GM21529 (cell line): ENCODE results near the gene RABEPK.
"Not testable (repeated sequence)": the region's sequence is repeated elsewhere in the genome, so short reads cannot be mapped to it uniquely, and the experiment has no call there.

Experiments used
- ATAC-seq: cut with Tn5 transposase; IDR thresholded peaks from one replicate; pipeline ENCODE4 v1.9.1; 2021; ENCODE audit not compliant: unreplicated experiment

RABEPK gene, protein sequence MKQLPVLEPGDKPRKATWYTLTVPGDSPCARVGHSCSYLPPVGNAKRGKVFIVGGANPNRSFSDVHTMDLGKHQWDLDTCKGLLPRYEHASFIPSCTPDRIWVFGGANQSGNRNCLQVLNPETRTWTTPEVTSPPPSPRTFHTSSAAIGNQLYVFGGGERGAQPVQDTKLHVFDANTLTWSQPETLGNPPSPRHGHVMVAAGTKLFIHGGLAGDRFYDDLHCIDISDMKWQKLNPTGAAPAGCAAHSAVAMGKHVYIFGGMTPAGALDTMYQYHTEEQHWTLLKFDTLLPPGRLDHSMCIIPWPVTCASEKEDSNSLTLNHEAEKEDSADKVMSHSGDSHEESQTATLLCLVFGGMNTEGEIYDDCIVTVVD

DNA sequence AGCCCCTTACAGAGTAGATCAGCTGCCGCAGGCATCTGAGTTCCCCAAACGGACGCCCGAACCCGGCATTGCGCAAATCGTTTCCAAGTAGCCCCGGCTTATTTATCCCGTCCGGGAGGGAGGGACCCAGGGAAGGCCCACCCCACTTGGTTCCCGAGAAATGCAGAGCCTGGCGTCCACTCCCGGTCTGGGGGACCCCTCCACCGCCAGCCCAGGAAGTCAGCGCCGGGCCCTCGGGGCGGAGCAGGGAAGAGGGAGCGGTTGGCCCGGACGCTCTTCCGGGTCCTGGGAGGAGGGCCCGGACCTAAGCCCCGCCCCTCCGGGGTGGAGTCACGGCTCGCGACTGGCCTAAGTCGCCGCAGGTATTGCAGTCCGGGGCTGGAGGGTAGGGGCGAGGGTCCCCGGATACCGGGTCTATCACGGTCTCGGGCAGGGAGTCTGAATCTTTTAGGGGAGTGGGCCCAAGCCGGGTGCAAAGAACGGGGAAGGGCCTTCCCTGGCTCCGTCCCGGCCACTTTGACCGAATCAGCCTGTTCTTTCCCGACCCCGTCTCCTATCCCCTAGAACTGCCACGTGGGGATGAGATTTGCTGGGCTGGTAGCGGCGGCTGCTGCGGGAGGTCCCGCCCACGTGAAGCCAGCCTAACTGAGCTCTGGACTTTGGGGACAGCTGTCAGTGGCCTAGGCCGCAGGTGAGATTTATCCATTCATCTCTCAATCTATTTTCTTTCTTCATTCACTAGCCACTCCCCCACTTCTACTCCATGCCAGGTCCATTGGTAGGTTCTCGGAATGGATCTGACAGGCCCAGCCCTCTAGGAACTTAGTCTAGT lies at the start of gene RABEPK:
TSS of gene RABEPK (plus strand) at position 327 of the 832 bp plus-strand sequence. CDS start 2,472 bp downstream, outside the sequence.
- ATAC-seq, result peak; percentile 96

DNA sequence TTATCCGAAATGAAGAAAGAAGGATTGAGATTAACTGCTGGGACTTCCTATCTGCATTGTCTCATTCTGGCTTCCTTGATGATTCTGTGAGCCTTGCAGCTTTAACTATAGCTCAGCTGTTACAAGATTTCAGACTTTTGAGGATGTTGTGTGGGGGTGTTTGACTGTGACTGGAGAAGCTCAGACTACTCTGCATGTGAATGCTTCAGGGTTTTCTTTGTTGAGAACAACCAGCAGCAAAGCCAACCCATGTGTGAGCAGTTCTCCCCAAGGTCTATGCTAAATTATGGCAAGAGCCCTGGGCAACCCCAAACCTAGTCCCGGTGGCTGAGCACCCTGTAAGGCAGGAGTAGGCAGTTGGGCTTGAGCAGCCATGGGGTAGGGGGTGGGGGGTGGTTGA lies 48.6 kb upstream of the RABEPK start:
- no peak for ATAC-seq

DNA sequence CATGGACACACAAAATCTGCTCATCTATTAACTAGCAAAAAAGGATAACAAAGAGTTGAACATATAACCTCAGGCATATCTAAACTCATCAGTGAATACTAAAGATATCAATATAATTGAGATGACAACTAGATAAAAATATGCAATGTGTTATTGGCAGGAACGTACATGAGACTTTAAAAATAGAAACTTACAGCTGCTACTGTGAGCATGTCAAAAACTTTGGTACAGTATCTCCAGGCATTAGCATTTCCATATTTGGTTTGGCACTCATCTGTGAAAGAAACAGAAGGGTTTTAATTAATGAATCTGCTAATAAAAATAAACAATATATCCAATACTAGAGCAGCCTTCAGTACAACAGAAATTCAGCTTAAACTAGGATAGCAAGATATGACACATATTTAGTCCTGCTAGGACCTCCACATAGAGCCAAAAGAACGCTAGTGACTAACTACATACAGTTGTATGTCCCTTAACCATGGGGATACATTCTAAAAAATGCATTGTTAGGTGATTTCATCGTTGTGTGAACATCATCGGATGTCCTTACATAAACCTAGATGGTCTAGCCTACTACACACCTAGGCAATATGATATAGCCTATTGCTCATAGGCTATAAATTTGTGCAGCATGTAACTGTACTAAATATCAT lies 46.5 kb upstream of the RABEPK start:
- no peak for ATAC-seq

DNA sequence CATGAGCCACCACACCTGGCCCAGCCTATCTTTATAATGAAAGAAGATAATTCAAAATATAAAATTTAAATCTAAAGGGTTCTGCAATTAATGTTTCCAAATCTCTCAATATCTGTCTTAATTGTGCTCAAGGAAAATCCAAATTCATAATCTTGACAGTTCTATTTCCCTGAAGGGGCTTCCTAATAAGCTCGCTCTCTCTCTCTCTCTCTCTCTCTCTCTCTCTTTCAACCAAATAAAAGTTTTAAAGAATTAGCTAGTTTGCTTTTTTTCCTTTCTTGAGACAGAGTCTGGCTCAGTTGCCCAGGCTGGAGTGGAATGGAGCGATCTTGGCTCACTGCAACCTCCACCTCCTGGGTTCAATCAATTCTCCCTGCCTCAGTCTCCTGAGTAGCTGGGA lies 43.8 kb upstream of the RABEPK start:
- ATAC-seq, result no peak

DNA sequence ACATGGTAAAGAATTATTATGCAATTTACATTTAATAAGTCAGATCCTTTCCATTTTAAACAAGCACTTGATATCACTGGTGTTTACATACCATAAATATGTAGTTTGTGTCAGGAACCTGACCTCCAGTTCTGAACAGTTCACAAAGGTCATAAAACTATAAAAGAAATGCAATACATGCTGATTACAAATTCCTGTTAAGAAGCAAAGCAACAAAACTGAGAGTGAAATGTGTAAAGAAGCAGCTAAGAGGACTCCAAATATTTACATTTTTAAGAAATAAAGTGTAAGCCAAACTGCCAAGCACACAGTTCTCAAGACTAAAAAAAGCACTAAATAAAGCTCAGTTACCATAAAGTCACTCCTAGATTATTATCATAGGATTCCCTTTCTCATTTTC lies 39.6 kb upstream of the RABEPK start:
- ATAC-seq, result no peak

DNA sequence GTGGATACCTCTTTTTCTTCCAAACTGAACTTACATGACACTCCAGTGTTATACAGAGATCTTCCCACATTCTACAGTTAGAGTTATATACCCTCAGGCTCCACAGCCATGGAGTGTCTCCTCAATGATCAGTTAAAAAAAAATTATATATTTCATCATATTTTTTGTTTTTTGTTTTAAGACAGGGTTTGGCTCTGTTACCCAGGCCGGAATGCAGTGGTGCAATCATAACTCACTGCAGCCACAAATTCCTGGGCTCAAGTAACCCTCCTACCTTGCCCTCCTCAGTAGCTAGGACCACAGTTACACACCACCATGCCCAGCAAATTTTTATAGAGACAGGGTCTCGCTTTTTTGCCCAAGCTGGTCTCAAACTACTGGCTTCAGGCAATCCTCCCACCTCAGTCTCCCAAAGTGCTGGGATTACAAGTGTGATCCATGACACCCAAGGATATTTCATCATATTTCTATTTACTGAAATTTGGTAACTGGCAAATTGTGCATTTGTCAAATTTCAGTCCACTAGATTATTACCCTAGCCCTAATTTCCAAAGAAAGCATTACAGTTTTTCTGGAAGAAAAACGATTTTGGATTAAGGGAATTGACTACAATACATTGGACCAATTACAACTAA lies 38.9 kb upstream of the RABEPK start:
- ATAC-seq, result no peak

DNA sequence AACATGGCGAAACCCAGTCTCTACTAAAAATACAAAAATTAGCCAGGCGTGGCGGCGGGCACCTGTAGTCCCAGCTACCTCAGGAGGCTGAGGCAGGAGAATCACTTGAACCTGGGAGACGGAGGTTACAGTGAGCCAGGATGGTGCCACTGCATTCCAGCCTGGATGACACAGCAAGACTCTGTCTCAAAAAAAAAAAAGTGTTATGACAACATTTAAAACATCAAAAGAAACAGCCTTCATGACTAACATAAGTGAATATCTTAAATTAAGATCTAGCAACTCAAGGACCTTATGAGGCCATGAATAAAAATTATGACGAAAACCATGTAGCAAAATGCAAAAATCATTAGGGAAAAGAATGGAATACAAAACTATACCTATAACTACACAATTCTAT lies 37.5 kb upstream of the RABEPK start:
- ATAC-seq, result not testable (repeated sequence)

DNA sequence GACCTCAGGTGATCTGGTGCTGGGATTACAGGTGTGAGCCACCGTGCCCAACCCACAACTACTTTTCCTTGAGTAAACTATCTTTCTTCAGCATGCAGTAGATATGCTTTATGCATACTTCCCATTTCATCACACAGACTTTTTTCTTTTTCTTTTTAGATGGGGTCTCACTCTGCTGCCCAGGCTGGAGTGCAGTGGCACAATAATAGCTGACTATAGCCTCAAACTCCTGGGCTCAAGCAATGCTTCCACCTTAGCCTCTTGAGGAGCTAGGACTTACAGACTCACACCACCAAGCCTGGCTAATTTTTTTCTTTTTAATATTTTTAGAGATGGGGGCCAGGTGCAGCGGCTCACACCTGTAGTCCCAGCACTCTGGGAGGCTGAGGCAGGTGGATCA lies 33.6 kb upstream of the RABEPK start:
- no peak for ATAC-seq

DNA sequence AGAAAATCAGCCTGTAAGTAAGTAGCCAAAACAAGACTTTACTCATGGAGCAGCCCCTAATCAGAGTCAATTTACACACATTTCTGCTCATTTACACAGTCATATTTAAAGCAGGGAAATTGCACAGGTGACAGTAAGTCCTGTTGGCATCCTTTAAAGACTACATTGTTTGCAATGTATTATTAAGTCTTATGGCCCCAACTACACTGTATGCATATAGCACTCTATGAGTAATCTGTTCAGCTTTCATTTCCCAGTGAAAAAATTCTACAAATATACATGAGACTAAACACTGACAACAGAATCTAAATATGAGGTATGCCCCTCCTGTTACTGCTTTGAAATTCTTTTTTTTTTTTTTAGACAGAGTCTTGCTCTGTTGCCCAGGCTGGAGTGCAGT lies 30.4 kb upstream of the RABEPK start:
- ATAC-seq, result no peak

DNA sequence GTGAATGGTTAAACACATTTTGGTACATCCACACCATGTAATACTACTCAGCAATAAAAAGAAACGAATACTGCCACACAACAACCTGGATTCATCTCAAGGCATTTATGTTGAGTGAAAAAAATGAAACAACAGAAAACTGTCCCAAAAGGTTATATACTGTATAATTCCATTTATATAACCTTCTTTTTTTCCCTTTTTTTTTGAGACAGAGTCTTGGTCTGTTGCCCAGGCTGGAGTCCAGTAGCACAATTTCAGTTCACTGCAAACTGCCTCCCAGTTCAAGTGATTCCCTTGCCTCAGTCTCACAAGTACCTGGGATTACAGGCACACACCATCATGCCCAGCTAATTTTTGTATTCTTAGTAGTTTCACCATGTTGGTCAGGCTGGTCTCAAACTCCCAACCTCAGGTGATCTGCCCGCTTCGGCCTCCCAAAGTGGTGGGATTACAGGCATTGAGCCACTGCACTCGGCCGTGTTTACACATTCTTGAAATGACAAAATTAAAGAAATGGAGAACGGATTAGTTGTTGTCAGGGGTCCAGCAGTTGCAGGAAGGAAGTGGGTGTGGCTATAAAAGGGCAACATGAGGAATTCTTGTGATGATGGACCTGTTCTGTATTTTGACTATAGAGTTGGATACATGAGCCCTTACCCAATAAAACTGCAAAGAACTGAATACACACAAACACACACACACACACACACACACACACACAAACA lies 28.1 kb upstream of the RABEPK start:
- no peak for ATAC-seq

DNA sequence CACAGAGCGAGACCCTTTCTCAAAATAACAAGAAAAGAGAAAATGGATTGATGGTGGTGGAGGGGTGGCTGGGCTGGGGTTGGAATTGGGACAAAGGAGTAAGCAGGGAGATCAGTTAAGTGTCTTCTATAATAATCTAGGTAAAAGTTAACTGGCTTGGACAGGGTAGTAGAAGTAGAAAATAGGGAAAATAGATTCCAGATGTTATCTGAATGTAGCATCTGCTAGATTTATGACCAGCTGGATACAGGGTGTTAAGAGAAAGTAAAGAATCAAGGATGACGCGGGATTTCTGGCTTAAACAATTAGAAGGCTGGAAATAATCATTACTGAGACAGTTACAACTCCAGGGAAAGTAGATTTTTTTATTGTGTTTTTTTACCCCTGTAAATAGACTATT lies 23.7 kb upstream of the RABEPK start:
- ATAC-seq, result no peak

DNA sequence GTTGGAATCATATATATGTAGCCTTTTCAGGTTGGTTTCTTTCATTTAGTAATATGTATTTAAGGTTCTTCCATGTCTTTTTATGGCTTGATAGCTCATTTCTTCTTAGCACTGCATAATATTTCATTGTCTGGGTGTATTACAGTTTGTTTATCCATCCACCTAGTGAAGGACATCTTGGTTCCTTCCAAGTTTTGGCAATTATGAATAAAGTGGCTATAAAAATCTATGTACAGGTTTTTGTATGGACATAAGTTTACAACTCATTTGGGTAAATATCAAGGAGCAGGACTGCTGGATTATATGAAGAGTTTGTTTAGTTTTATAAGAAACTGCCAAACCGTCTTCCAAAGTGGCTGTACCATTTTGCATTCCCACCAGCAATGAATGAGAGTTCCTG lies 22.5 kb upstream of the RABEPK start:
- ATAC-seq, result no peak

DNA sequence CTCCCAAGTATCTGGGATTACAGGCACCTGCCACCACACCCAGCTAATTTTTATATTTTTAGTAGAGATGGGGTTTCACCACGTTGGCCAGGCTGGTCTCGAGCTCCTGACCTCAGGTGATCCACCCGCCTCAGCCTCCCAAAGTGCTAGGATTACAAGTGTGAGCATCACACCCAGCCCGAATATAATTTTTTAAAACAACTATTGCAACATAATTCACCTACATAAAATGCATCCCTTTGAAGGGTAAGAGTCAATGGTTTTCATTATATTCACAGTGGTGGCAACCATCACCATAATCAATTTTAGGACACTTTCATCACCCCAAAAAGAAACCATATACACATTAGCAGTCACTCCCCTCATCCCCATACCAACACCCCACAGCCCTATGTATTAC lies 20.6 kb upstream of the RABEPK start:
- not testable (repeated sequence) for ATAC-seq

DNA sequence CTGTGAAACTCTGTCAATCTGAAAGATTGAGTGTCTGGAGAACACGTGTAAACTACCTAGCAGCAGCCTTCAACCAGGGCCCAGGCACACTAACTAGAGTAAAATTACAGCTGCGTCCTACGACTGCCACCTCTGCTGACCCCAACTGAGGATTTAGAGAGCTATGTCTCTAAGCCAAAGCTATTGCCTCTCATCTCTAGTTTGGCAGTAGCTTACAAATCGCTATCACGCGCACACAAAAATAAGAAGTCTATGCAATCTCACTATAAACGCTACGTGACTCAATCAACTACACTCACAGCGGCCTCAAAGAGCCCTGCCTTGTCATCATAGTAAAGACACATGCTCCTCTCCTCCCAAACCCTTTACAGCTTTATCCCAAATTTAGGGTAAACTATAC lies 19.5 kb upstream of the RABEPK start:
- no peak for ATAC-seq

DNA sequence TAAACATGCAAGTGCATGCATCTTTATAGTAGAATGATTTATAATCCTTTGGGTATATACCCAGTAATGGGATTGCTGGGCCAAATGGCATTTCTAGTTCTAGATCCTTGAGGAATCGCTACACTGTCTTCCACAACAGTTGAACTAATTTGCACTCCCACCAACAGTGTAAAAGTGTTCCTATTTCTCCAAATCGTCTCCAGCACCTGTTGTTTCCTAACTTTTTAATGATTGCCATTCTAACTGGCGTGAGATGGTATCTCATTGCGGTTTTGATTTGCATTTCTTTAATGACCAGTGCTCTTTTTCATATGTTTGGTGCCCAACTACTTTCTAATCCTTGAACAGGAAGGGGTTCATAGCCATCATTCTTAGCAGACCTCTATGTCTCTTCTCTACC lies 18.6 kb upstream of the RABEPK start:
- ATAC-seq, result not testable (repeated sequence)

DNA sequence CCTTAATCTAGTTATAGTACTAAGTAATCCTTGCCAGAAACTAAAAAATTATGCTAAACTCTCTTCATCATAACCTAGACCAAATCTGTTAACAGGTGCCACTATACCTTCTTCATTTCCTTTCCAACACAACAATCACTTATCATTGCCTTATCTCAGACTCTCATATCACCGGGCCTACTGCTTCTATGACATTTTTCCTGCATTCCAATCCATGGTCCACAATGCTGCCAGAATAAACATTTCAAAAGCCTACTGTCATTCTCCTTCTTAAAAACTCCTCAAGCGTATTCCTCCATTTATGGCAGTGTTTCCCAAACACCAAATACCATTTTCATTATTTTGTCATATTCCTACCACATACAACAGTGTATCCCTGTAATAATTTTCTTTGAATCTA lies 17.3 kb upstream of the RABEPK start:
- ATAC-seq, result no peak

DNA sequence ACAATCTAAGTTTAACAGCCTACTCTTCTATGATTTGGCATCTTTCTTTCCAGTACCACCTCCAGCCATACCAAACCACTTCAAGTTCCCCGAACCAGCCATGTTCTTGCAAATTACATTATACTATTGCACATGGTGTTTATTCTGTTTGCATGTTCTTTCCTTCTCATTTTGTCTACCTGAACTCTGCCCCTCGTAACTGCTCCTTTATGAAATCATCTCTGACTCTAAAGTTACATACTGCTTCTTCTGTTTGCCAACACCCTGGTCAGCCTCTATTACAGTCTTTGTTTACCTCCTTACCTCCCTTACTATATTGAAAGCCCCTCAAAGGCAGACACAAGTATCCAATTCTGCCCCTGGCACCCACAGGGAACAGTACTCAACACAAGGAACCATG lies 16.8 kb upstream of the RABEPK start:
- no peak for ATAC-seq

DNA sequence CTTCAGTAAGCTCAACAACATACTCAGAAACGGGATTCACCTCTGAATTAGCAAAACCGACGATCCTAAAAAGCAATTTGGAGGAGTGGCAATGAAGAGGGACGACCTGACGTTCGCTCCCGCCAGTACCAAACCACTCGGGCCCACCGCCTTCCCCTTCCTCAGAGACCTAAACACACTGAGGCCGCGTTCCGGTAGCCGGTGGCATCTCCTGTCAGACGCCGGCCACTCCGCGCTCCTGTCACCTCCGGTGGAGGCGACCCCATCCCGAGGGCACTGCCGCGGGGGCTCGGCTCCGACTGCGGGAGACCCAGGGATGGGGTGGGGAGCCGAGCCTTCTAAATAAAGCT lies 11.4 kb upstream of the RABEPK start:
- ATAC-seq, result no peak

DNA sequence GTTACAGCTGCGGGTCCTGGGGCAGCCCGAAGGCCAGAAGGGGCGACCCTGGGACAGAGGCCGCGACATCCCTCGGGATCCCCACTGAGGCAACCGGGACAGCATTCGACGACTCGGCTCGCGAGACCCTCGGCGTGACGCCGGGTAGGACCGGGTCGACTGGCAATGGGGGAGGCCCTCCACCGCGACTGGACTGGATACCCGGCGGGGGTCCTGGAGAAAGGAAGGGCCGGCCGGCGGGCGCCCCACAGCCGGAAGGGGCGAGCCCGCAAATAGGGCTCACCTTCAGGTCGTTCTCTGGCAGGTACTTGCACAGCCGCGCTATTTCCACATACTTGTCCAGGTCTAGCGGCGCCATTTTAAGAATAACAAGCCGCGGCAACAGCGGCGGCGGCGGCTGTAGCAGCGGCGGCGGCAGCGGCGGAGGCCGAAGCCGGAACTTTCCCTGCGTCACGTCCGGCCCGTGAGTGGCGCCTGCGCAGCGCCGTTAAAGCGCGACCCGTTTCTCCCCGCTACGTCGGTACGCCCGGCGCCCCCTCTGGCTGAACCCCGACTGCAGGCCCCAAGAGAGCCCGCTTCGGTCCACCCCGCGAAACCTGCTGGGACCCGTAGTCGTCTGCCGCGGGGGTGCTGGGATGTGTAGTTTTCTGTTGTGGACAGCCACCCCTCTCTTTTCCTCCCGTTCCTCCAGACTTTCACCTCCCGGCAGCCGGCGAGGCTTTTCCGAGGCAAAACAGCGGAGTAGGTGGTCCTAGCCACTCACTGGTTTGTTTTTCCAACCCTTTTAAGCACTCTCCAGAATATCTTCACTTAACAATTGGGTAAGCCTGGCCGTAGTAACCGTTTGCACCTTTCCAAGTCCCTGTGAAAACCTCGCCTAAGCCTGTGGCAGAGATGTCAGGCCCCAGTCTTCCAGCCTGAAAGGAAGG lies 10.7 kb upstream of the RABEPK start, which contains the start of gene PPP6C:
TSS of gene PPP6C (minus strand) at position 443 of the 929 bp plus-strand sequence. CDS start at position 358, 85 bp downstream.
- peak; percentile 96 for ATAC-seq
